ENCODE measurements around the gene SYNE3.

DNA sequence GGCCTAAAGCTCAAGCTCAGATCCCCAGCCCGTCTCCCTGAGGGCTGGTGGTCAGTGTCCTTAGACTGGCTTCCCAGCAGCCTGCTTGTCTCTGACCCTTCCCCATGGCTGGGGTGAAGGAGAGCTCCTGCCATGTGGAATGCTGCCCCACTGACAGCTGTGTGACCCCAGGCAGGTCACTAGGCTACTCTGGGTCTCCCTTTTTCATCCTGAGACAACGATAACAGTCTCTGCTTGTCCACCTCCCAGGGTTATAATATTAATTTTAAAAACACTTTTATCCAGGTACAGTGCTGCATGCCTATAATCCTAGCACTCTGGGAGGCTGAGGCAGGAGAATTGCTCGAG, 47.3 kb downstream of the SYNE3 start:
- TF ChIP-seq EGR1 (IDR thresholded peaks at IDR 0.05; ENCODE audit: borderline replicate concordance, low read depth, low read length) (no peak), TAF1 (IDR thresholded peaks at IDR 0.05; ENCODE audit: low read depth, low read length) (no peak), MAFK (IDR thresholded peaks at IDR 0.05; ENCODE audit: low read depth, low read length) (no peak), SP2 (IDR thresholded peaks at IDR 0.05; ENCODE audit: low read length) (no peak), SUZ12 (IDR thresholded peaks at IDR 0.05; ENCODE audit: low read length) (no peak), ZNF274 (IDR thresholded peaks at IDR 0.05; ENCODE audit: borderline replicate concordance, extremely low read depth, low read length) (no peak), BRCA1 (IDR thresholded peaks at IDR 0.05; ENCODE audit: low read depth, low read length) (no peak), CHD2 (IDR thresholded peaks at IDR 0.05; ENCODE audit: low read length) (no peak)
- TF ChIP-seq, protein P1, sequence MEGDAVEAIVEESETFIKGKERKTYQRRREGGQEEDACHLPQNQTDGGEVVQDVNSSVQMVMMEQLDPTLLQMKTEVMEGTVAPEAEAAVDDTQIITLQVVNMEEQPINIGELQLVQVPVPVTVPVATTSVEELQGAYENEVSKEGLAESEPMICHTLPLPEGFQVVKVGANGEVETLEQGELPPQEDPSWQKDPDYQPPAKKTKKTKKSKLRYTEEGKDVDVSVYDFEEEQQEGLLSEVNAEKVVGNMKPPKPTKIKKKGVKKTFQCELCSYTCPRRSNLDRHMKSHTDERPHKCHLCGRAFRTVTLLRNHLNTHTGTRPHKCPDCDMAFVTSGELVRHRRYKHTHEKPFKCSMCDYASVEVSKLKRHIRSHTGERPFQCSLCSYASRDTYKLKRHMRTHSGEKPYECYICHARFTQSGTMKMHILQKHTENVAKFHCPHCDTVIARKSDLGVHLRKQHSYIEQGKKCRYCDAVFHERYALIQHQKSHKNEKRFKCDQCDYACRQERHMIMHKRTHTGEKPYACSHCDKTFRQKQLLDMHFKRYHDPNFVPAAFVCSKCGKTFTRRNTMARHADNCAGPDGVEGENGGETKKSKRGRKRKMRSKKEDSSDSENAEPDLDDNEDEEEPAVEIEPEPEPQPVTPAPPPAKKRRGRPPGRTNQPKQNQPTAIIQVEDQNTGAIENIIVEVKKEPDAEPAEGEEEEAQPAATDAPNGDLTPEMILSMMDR (IDR thresholded peaks at IDR 0.05; ENCODE audit: control extremely low read depth in 1 of 3, insufficient read depth in 1 of 3, low read depth in 1 of 3, low read length in 3 of 3) = no peak
- TF ChIP-seq, protein P2, sequence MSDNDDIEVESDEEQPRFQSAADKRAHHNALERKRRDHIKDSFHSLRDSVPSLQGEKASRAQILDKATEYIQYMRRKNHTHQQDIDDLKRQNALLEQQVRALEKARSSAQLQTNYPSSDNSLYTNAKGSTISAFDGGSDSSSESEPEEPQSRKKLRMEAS (IDR thresholded peaks at IDR 0.05) = no peak
- TF ChIP-seq, protein P3, sequence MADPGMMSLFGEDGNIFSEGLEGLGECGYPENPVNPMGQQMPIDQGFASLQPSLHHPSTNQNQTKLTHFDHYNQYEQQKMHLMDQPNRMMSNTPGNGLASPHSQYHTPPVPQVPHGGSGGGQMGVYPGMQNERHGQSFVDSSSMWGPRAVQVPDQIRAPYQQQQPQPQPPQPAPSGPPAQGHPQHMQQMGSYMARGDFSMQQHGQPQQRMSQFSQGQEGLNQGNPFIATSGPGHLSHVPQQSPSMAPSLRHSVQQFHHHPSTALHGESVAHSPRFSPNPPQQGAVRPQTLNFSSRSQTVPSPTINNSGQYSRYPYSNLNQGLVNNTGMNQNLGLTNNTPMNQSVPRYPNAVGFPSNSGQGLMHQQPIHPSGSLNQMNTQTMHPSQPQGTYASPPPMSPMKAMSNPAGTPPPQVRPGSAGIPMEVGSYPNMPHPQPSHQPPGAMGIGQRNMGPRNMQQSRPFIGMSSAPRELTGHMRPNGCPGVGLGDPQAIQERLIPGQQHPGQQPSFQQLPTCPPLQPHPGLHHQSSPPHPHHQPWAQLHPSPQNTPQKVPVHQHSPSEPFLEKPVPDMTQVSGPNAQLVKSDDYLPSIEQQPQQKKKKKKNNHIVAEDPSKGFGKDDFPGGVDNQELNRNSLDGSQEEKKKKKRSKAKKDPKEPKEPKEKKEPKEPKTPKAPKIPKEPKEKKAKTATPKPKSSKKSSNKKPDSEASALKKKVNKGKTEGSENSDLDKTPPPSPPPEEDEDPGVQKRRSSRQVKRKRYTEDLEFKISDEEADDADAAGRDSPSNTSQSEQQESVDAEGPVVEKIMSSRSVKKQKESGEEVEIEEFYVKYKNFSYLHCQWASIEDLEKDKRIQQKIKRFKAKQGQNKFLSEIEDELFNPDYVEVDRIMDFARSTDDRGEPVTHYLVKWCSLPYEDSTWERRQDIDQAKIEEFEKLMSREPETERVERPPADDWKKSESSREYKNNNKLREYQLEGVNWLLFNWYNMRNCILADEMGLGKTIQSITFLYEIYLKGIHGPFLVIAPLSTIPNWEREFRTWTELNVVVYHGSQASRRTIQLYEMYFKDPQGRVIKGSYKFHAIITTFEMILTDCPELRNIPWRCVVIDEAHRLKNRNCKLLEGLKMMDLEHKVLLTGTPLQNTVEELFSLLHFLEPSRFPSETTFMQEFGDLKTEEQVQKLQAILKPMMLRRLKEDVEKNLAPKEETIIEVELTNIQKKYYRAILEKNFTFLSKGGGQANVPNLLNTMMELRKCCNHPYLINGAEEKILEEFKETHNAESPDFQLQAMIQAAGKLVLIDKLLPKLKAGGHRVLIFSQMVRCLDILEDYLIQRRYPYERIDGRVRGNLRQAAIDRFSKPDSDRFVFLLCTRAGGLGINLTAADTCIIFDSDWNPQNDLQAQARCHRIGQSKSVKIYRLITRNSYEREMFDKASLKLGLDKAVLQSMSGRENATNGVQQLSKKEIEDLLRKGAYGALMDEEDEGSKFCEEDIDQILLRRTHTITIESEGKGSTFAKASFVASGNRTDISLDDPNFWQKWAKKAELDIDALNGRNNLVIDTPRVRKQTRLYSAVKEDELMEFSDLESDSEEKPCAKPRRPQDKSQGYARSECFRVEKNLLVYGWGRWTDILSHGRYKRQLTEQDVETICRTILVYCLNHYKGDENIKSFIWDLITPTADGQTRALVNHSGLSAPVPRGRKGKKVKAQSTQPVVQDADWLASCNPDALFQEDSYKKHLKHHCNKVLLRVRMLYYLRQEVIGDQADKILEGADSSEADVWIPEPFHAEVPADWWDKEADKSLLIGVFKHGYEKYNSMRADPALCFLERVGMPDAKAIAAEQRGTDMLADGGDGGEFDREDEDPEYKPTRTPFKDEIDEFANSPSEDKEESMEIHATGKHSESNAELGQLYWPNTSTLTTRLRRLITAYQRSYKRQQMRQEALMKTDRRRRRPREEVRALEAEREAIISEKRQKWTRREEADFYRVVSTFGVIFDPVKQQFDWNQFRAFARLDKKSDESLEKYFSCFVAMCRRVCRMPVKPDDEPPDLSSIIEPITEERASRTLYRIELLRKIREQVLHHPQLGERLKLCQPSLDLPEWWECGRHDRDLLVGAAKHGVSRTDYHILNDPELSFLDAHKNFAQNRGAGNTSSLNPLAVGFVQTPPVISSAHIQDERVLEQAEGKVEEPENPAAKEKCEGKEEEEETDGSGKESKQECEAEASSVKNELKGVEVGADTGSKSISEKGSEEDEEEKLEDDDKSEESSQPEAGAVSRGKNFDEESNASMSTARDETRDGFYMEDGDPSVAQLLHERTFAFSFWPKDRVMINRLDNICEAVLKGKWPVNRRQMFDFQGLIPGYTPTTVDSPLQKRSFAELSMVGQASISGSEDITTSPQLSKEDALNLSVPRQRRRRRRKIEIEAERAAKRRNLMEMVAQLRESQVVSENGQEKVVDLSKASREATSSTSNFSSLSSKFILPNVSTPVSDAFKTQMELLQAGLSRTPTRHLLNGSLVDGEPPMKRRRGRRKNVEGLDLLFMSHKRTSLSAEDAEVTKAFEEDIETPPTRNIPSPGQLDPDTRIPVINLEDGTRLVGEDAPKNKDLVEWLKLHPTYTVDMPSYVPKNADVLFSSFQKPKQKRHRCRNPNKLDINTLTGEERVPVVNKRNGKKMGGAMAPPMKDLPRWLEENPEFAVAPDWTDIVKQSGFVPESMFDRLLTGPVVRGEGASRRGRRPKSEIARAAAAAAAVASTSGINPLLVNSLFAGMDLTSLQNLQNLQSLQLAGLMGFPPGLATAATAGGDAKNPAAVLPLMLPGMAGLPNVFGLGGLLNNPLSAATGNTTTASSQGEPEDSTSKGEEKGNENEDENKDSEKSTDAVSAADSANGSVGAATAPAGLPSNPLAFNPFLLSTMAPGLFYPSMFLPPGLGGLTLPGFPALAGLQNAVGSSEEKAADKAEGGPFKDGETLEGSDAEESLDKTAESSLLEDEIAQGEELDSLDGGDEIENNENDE (IDR thresholded peaks at IDR 0.05; ENCODE audit: insufficient replicate concordance, low read length) = no peak

Measured in H1 (cell line).